GM20431 (cell line): ENCODE results near the gene TDRD12.
"Not testable (repeated sequence)": the region's sequence is repeated elsewhere in the genome, so short reads cannot be mapped to it uniquely, and the experiment has no call there.

Experiments used
- in situ Hi-C: fragments of 300-500 bp; cut with MseI, MboI; formaldehyde crosslinking; loops from one replicate; pipeline ENCODE4 v1.15.0; 2020; ENCODE audit warnings: low sequenced_read_pairs; ENCODE audit not compliant: unreplicated experiment

The TDRD12 gene

DNA sequence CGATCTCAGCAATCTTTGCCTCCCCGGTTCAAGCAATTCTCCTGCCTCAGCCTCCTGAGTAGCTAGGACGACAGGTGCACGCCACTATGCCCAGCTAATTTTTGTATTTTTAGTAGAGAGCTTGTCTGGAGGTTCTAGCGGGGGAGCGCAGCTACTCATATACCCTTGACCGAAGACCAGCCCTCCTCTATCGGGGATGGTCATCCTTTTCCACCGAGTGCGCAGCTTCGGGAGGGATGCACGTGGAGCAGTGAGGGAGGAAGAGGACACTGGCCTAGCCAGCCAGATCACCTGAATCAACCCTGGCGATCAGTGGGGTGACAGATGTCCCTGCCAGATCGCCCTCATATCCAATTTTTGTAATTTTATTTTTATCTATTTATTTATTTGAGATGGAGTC is 143.2 kb downstream of the TDRD12 start:
- in situ Hi-C loops, result no loop called here

GRCh38 chr19:32863301-32863700 is 143.7 kb downstream of the TDRD12 start:
- in situ Hi-C loops, result no loop called here

DNA sequence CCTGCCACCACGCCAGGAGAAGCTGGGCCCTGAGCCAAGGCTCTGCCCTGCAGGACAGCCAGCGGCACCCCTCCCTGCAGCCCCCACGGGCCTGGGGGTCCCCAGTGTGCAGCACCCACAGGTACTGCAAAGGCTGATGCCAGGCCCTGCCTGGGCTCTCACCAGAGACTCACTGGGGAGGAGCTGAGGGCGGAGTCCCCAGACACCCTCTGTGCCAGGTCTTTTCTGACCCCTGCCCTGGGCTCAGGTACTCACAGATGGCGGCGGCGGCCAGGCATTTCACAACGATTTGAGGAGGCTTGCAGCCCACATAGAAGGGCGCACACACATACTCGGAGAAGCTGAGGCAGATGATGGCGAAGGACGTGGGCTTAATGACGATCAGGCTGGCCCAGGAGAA is 144.3 kb downstream of the TDRD12 start:
- in situ Hi-C loops, result no loop called here

GRCh38 chr19:32864318-32865007 is 144.9 kb downstream of the TDRD12 start:
- in situ Hi-C loops, result no loop called here

GRCh38 chr19:32865326-32865725 is 145.8 kb downstream of the TDRD12 start:
- in situ Hi-C loops, result no loop called here

- in situ Hi-C loops, result no loop called here
Measured at GRCh38 chr19:32866061-32866460, 146.5 kb downstream of the TDRD12 start.

DNA sequence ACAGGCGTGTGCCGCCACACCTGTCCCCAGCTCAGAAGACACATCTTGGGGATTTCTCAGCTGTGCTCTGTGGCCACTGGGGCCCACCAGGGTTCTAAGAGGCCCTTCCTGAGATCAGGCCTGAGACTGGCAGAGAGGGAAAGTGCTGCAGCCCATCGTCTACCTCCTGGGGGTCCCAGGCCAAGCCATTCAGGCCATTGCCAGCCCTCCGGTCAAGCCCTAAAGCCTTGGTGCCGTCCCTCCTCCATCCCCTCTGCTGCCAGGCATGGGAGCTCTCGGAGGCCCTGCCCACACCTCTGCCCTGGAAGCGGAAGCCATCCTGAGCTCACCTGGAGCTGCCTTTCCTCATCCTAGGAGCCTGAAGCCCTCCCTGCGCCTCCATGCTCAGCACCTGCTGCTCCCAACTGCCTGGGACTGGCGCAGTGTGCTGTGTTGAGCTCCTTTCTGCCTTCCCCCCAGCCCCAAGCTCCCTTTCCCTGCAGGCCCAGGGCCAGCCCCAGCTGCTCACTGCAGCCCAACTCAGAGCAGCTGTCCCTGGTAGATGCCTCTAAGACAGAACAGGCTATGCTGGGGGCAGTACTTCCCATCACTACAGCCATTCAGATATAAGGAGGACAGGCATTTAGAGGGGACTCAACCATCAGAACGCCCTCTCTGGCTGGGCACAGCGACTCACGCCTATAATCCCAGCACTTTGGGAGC is 147.1 kb downstream of the TDRD12 start:
- in situ Hi-C loops, result no loop called here

DNA sequence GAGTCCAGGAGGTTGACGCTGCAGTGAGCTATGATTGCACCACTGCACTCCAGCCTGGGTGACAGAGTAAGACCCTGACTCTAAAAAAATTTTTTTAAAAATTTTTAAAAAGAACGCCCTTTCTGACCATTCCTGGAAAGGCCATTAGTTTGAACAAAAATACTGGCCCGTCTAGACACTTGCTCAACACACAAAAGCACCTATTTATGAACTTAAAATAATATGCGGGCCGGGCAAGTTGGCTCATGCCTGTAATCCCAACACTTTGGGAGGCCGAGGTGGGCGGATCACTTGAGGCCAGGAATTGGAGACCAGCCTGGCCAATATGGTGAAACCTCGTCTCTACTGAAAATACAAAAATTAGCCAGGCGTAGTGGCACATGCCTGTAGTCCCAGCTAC is 147.9 kb downstream of the TDRD12 start:
- in situ Hi-C loops, result not testable (repeated sequence)

DNA sequence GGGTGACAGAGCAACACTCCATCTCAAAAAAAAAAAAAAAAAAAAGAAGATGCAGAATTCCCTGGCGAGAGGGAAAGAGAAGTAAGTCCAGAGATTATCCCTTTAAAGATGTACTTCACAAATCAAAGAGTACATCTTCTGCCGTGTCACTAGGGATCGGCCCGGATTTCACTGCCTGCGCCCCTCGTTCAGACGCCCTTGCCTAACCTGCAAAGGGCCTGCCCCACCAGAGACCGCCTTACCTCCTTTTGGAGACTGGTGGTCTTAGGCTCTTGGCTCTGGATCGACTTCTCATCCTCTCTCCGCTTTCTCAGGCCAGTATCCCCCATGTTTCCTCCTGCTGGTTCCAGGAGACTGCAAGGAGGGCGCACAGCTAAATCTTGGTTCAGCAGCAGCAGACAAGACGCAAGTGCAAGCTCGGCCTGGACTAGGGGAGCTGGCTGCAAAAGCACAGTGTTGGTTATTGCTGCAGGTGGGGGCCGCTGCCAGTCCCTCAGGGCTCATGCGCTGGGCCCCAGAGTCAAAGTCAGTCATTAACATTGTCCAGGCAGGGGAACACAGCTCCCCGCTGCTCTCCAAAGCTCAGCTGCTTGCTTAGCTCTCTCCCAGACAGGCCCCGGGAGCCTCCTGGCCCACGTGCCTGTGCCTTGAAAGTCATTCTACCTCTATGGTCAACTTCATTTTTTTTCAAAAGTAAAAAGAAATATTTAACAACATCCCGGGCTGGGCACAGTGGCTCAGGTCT is 148.8 kb downstream of the TDRD12 start:
- in situ Hi-C loops, result no loop called here

DNA sequence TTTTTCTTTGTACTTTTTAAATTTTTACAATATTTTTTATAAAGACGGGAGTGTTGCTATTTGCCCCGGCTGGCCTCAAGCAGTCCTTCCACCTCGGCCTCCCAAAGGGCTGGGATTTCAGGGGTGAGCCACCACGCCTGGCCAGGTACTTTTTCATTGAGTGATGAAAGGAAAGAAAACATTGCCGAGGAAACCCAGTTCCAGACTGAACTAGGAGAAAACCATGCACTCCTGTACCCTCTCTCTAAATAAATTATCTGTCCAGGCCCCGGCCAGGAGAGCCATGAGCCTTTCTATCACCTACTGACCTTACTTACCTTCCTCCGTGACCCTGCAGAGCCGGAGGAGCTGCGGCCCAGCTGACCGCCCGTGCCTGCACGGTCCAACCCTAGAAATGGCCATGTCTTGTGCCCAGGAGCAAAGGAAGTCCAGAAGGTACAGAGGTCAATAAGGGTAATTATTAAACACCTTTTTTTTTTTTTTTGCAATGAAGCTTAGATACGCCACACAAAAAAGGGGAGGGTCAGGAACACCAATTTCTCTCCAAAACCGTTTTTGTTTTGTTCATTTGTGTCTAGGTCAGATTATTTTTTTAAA is 149.9 kb downstream of the TDRD12 start, which contains the start of gene SLC7A9:
TSS of gene SLC7A9 (minus strand) at position 399 of the 597 bp plus-strand sequence. CDS start 1,233 bp downstream, outside the sequence.
- in situ Hi-C loops, result no loop called here

- in situ Hi-C loops, result no loop called here
Measured at GRCh38 chr19:32869966-32870573, 150.5 kb downstream of the TDRD12 start.

DNA sequence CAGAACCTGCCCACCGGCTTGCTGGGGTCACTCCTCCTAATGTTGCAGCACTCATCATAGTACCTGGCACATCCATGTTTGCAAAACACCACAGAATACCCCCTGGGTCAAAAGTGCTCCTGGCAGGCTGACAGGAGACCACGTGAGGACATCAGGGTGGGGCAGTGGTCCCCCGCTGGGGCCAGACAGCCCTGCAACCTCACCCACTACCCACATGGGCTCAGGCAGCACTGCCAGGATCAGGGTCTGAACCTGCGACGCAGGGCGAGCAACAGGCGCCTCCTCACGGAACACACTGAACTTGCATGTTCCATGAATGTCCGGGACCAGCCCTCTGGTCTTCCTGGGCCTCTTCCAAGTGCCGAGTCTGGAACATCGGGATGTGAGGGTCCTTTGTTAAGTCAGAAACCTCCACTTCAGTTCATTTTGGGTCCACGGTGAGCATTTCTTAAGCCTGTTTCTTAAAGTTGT is 151.4 kb downstream of the TDRD12 start:
- in situ Hi-C loops, result no loop called here

DNA sequence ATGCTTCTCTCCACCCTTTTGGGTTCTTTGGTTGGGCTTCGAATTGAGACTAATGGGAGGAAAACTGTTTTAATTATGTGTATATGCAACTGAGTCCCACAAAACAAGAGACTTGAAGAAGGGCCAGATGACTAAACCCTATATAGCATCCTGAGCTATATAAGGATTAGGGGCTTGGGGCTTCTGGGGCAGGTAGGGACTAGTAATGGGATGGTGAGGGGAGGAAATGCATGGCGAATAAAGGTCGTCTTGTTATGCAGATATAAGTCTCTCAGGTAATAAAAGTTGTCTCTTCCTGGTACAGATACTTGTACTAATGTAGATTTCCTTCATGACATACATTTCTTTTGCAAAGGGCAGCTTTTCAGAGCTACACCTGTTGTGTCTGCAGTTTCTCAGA is 152.8 kb downstream of the TDRD12 start:
- in situ Hi-C loops, result no loop called here

DNA sequence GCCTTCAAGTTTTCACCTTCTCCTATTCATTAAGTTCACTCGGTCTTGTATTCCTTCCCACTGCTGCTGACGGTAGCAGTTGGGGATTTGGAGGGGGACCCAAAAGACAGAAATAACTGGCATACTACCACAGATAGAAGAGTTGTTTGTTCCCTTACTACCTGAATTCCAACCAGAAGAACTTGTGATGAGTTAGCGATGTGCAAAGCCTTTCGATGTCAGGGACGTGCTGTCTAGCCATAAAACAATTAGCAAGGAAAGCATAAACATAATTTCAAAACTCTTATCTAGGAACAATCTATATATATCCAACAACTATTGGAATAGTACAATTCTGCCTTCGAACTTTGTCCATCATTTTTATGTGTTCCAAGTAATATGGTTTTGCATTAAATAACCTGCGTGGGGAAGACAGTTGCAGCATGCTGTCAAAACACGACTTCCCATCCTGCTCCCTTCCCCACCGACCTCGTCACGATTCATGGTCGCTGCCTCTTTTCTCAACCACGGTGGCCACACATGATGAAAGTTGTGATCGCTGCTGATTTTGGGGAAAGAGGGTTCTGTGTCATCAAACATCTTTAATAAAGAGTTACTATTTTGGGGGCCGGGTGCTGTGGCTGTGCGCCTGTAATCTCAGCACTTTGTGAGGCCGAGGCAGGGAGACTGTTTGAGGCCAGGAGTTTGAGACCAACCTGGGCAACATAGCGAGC is 153.8 kb downstream of the TDRD12 start:
- in situ Hi-C loops, result no loop called here

GRCh38 chr19:32874605-32875004 is 155.0 kb downstream of the TDRD12 start:
- in situ Hi-C loops, result no loop called here

DNA sequence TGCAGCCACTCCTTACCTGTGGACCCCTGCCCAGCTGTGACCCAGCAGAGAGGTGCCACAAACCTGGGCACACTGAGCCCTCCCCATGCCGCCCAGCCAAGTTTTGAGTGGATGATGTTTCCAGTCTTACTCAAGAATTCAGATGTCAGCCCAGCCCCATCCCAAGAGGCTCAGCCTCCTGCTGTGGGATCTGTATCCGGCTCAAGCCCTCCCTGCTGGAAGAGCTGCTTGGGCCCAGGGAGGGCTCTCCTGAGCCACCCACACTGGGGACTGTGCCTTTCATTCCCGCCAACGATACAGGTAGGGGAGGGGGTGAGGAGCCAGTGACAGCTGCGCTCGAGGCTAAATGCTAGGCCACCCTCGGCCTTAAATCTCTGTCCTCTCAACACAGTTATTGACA is 155.9 kb downstream of the TDRD12 start:
- in situ Hi-C loops, result no loop called here

DNA sequence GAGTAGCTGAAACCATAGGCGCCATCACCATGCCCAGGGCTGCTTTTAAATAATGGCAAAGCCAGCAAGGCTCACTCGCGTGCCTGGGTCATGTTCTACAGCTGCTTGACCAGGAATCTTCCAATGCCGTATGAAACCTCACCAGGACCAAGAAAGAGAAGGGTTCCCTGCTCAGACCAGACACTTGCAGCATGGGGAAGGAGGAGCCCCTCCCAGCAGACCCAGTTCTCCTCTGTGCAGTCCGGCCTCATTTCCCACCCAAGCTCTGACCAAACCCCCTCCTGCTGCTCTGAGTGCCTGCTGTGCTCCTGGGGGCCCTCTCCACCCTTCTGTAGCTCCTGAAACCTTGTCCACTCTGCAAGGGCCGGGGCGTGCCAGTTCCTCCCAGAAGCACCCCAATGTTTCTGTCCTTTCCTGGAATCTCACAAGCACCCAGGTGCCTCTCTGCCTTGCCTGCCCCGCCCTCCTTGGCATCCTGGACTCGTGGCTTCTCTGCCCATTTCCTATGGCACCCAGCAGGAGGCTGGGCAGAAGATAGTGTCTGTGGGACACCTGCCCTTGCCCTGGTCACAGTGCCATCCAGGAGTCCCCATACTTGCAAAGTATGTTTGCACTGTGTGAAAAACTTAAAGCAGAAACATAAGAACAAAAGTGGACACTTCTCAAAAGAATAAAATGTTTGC is 156.8 kb downstream of the TDRD12 start:
- in situ Hi-C loops, result no loop called here

DNA sequence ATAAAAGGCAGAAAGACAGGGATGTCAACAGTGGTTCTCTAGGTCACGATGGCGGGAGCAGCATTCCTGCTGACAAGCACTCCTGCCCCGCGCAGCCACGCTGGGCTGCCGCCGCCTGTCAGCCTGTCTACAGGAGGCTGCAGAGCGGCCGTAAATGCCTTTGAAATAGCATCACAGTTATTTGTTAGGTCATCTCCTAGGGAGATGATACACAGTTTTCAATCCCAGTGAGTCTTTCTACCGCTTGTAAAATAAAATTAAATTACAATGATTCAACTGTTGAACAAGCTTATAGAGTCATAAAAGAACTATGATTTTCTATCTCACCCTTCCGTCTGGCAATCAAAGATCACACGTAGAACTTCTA is 157.3 kb downstream of the TDRD12 start:
- in situ Hi-C loops, result no loop called here
